Endodermal cell (in vitro differentiated cells): ENCODE measurements around the gene GID4. TPM values are rescaled to one million over a fixed set of nuclear protein-coding genes. Genes with fewer than 3 reads are reported as not detected.

Experiments
- DNase-seq: peaks from one replicate; pipeline ENCODE4 v3.0.0-alpha.2; 2017
- H3K27ac ChIP-seq: 2 replicates; pipeline ENCODE4 v1.5.1; 2013; ENCODE audit warnings: mild to moderate bottlenecking, low read depth, low read length, moderate library complexity
- H3K27me3 ChIP-seq: 2 replicates; pipeline ENCODE4 v1.6.1; 2013; ENCODE audit warnings: mild to moderate bottlenecking, low read length, moderate library complexity; ENCODE audit not compliant: insufficient read depth, control insufficient read depth, poor library complexity, severe bottlenecking
- H3K36me3 ChIP-seq: 2 replicates; pipeline ENCODE4 v1.7.0; 2013; ENCODE audit warnings: mild to moderate bottlenecking, low read length, moderate library complexity; ENCODE audit not compliant: control insufficient read depth, insufficient read depth
- H3K4me1 ChIP-seq: one replicate; pipeline ENCODE4 v1.7.0; 2013; ENCODE audit warnings: low read length; ENCODE audit not compliant: control insufficient read depth, insufficient read depth
- H3K4me3 ChIP-seq: 2 replicates; pipeline ENCODE4 v1.5.1; 2013; ENCODE audit warnings: mild to moderate bottlenecking, low read length, moderate library complexity
- H3K9ac ChIP-seq: 2 replicates; pipeline ENCODE4 v1.6.1; 2013; ENCODE audit warnings: mild to moderate bottlenecking, low read length, moderate library complexity; ENCODE audit not compliant: poor library complexity, severe bottlenecking; ENCODE audit errors: extremely low read depth
- H3K9me3 ChIP-seq: 2 replicates; pipeline ENCODE4 v1.6.1; 2013; ENCODE audit warnings: mild to moderate bottlenecking, low read length, moderate library complexity; ENCODE audit not compliant: control insufficient read depth
- H3K27ac Mint-ChIP-seq: 2 replicates; pipeline ENCODE4 v1.8.0; 2020; ENCODE audit warnings: mixed read lengths
- H3K27me3 Mint-ChIP-seq: 2 replicates; pipeline ENCODE4 v1.8.0; 2021; ENCODE audit warnings: mild to moderate bottlenecking, mixed read lengths; ENCODE audit not compliant: insufficient read depth
- H3K36me3 Mint-ChIP-seq: 2 replicates; pipeline ENCODE4 v1.8.0; 2020; ENCODE audit warnings: low read depth, mixed read lengths
- H3K4me1 Mint-ChIP-seq: 2 replicates; pipeline ENCODE4 v1.8.0; 2020; ENCODE audit warnings: mixed read lengths
- H3K4me3 Mint-ChIP-seq: 2 replicates; pipeline ENCODE4 v1.8.0; 2020; ENCODE audit warnings: mild to moderate bottlenecking, moderate library complexity, mixed read lengths
- H3K9me3 Mint-ChIP-seq: 2 replicates; pipeline ENCODE4 v1.8.0; 2020; ENCODE audit warnings: mild to moderate bottlenecking, mixed read lengths
- WGBS, 2 experiments: methylation state at CpG; one replicate each; pipeline versions ENCODE4 v1.1.5 to v1.1.7; 2013; ENCODE audit warnings: missing lambda C conversion rate in 2 of 2, mixed read lengths in 1 of 2; ENCODE audit not compliant: insufficient coverage in 1 of 2, insufficient read length in 1 of 2; 5-methylcytosine and 5-hydroxymethylcytosine counted together
- total RNA-seq, 2 donors: library from RNA; stranded (reverse); fragmentation: NEBNext Ultra II Directional in 1 of 2; extraction: Animal tissue kit (Norgen Biotek cat#: 25700) in 1 of 2; gene quantifications; 2 replicates in 1 of 2; 3 replicates in 1 of 2; pipeline ENCODE4 v1.2.1, GENCODE V29; 2021
- TF ChIP-seq, protein P1 (sequence below): fragments of 200-600 bp; sonication (generic); conservative IDR thresholded peaks from 2 replicates; pipeline ENCODE4 v1.5.0; 2021; ENCODE audit warnings: antibody characterized with exemption, mild to moderate bottlenecking

The GID4 gene
- total RNA-seq, 2 donors from 2014 or later = 20.5 to 20.8 TPM

DNA sequence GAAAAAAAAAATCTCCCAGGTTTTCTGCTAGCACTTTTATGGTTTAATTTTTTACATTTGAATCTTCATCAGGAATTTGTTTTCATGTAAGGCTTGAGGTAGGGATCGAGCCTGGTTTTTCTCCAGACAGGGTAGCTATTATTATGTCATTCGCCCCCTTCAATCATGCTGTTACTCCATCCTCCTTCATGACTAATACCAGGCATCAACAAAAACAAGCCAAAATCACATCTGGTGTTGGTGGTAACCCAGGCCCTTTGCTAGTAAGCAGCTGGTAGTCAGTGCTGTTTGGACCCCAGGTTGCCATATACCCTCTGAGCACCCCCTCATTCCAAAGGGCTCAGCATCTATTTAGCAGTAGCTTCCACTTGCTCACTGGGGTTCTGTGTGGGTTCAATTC lies 37.0 kb upstream of the GID4 start:
- Mint-ChIP-seq H3K27ac (no peak overlapping the region), H3K4me1 (peaks cover 10% of the 10 kb centered on the region), H3K27me3 (no peaks in the 10 kb centered on the region), H3K9me3 (no peaks in the 10 kb centered on the region), H3K4me3 (no peak overlapping the region), H3K36me3 (peaks cover 8% of the 10 kb centered on the region)
- TF ChIP-seq, protein P1, sequence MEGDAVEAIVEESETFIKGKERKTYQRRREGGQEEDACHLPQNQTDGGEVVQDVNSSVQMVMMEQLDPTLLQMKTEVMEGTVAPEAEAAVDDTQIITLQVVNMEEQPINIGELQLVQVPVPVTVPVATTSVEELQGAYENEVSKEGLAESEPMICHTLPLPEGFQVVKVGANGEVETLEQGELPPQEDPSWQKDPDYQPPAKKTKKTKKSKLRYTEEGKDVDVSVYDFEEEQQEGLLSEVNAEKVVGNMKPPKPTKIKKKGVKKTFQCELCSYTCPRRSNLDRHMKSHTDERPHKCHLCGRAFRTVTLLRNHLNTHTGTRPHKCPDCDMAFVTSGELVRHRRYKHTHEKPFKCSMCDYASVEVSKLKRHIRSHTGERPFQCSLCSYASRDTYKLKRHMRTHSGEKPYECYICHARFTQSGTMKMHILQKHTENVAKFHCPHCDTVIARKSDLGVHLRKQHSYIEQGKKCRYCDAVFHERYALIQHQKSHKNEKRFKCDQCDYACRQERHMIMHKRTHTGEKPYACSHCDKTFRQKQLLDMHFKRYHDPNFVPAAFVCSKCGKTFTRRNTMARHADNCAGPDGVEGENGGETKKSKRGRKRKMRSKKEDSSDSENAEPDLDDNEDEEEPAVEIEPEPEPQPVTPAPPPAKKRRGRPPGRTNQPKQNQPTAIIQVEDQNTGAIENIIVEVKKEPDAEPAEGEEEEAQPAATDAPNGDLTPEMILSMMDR = no peak
- Histone ChIP-seq H3K4me3 (no peak overlapping the region), H3K27me3 (no peaks in the 10 kb centered on the region), H3K4me1 (peaks cover 8% of the 10 kb centered on the region), H3K36me3 (peaks cover 22% of the 10 kb centered on the region), H3K9ac (no peak overlapping the region), H3K27ac (no peak overlapping the region), H3K9me3 (no peaks in the 10 kb centered on the region)
- DNase-seq = no peak
- WGBS, 2 experiments = 93 to 100% methylated on average over 2 of the region's 2 CpGs

- Histone ChIP-seq H3K4me3 (no peak overlapping the region), H3K27me3 (no peaks in the 10 kb centered on the region), H3K27ac (no peak overlapping the region), H3K9ac (no peak overlapping the region), H3K36me3 (peaks cover 42% of the 10 kb centered on the region), H3K9me3 (no peaks in the 10 kb centered on the region), H3K4me1 (peaks cover 13% of the 10 kb centered on the region)
- Mint-ChIP-seq H3K27me3 (no peaks in the 10 kb centered on the region), H3K36me3 (peaks cover 13% of the 10 kb centered on the region), H3K4me1 (peaks cover 13% of the 10 kb centered on the region), H3K4me3 (no peak overlapping the region), H3K9me3 (no peaks in the 10 kb centered on the region), H3K27ac (no peak overlapping the region)
- DNase-seq = peak; percentile 47
- TF ChIP-seq, protein P1 = no peak
- WGBS, 2 experiments = 94 to 100% methylated on average over 7 to 9 of the region's 9 CpGs
These were observed 34.9 kb upstream of the GID4 start for GRCh38 chr17:18004345-18004744.

- Mint-ChIP-seq H3K36me3 (peaks cover 18% of the 10 kb centered on the region), H3K27ac (peak overlapping the region; percentile 18), H3K27me3 (no peaks in the 10 kb centered on the region), H3K4me1 (peaks cover 13% of the 10 kb centered on the region), H3K9me3 (no peaks in the 10 kb centered on the region), H3K4me3 (no peak overlapping the region)
- H3K4me1 ChIP-seq = peaks cover 14% of the 10 kb centered on the region
- no peaks in the 10 kb centered on the region for H3K27me3 ChIP-seq
- no peak overlapping the region for H3K9ac ChIP-seq
- no peaks in the 10 kb centered on the region for H3K9me3 ChIP-seq
- TF ChIP-seq, protein P1 = peak; percentile 78
- no peak overlapping the region for H3K4me3 ChIP-seq
- peaks cover 48% of the 10 kb centered on the region for H3K36me3 ChIP-seq
- peak; percentile 89 for DNase-seq
- 86 to 93% methylated on average over 6 to 9 of the region's 9 CpGs for WGBS, 2 experiments
- H3K27ac ChIP-seq = no peak overlapping the region
These were observed 34.3 kb upstream of the GID4 start for GRCh38 chr17:18004884-18005305.
